SK-N-SH treated with all-trans-retinoic acid at 6 μM for 48 hours (cell line): ENCODE measurements around the gene PPARG.

Source experiments
- ATAC-seq: fragments of 200-7000 bp; cut with Tn5 transposase; 3 replicates; pipeline ENCODE4 v1.9.1; 2020; ENCODE audit warnings: mild to moderate bottlenecking, moderate library complexity
- ARNTL ChIP-seq: fragments of 450-650 bp; formaldehyde crosslinking; IDR thresholded peaks from 2 replicates; pipeline ENCODE4 v1.5.0; 2020; ENCODE audit warnings: low read depth, mild to moderate bottlenecking, moderate library complexity, borderline replicate concordance
- BACH2 ChIP-seq: fragments of 250-450 bp; sonication (Bioruptor Pico); IDR thresholded peaks from 2 replicates; pipeline ENCODE4 v1.9.0; 2021; ENCODE audit warnings: mild to moderate bottlenecking, borderline replicate concordance
- CSDC2 ChIP-seq: fragments of 250-450 bp; sonication (Bioruptor Pico); IDR thresholded peaks from 2 replicates; pipeline ENCODE4 v1.5.0; 2020; ENCODE audit warnings: mild to moderate bottlenecking, moderate library complexity
- ESRRG ChIP-seq: fragments of 250-450 bp; sonication (Bioruptor Pico); IDR thresholded peaks from 2 replicates; pipeline ENCODE4 v1.6.1; 2021; ENCODE audit warnings: mild to moderate bottlenecking
- GLIS3 ChIP-seq: fragments of 250-450 bp; sonication (Bioruptor Pico); IDR thresholded peaks from 2 replicates; pipeline ENCODE4 v1.5.0; 2020; ENCODE audit warnings: mild to moderate bottlenecking, moderate library complexity
- OSR1 ChIP-seq: fragments of 250-450 bp; sonication (Bioruptor Pico); IDR thresholded peaks from 2 replicates; pipeline ENCODE4 v1.8.0; 2022; ENCODE audit warnings: moderate library complexity, mild to moderate bottlenecking, inconsistent platforms
- PPARA ChIP-seq: fragments of 250-450 bp; sonication (Bioruptor Pico); IDR thresholded peaks from 2 replicates; pipeline ENCODE4 v1.5.0; 2020; ENCODE audit warnings: mild to moderate bottlenecking, borderline replicate concordance
- RARB ChIP-seq: fragments of 250-450 bp; sonication (Bioruptor Pico); IDR thresholded peaks from 2 replicates; pipeline ENCODE4 v1.8.0; 2021; ENCODE audit warnings: mild to moderate bottlenecking, moderate library complexity
- SNAI2 ChIP-seq: fragments of 250-450 bp; sonication (Bioruptor Pico); IDR thresholded peaks from 2 replicates; pipeline ENCODE4 v1.5.0; 2020; ENCODE audit warnings: mild to moderate bottlenecking, moderate library complexity
- TCF4 ChIP-seq: fragments of 250-450 bp; sonication (Bioruptor Pico); IDR thresholded peaks from 2 replicates; pipeline ENCODE4 v1.8.0; 2021; ENCODE audit warnings: mild to moderate bottlenecking, moderate library complexity, borderline replicate concordance
- TOX ChIP-seq: fragments of 250-450 bp; sonication (Bioruptor Pico); IDR thresholded peaks from 2 replicates; pipeline ENCODE4 v1.8.0; 2021; ENCODE audit warnings: mild to moderate bottlenecking, moderate library complexity, borderline replicate concordance
- ZC3H10 ChIP-seq: fragments of 250-450 bp; sonication (Bioruptor Pico); IDR thresholded peaks from 2 replicates; pipeline ENCODE4 v1.5.1; 2021; ENCODE audit warnings: mild to moderate bottlenecking, moderate library complexity
- ZFP3 ChIP-seq: fragments of 250-450 bp; sonication (Bioruptor Pico); IDR thresholded peaks from 2 replicates; pipeline ENCODE4 v1.5.0; 2020; ENCODE audit warnings: mild to moderate bottlenecking, moderate library complexity
- ZFP30 ChIP-seq: fragments of 450-650 bp; formaldehyde crosslinking; IDR thresholded peaks from 2 replicates; pipeline ENCODE4 v1.5.0; 2022; ENCODE audit warnings: mild to moderate bottlenecking, moderate library complexity
- ZNF565 ChIP-seq: fragments of 450-650 bp; formaldehyde crosslinking; conservative IDR thresholded peaks from 2 replicates; pipeline ENCODE4 v1.5.0; 2020; ENCODE audit warnings: low read depth, mild to moderate bottlenecking, moderate library complexity
- ZNF70 ChIP-seq: fragments of 450-650 bp; formaldehyde crosslinking; IDR thresholded peaks from 2 replicates; pipeline ENCODE4 v1.5.0; 2020; ENCODE audit warnings: mild to moderate bottlenecking, moderate library complexity
- ZNF8 ChIP-seq: fragments of 450-650 bp; formaldehyde crosslinking; IDR thresholded peaks from 2 replicates; pipeline ENCODE4 v1.5.0; 2020; ENCODE audit warnings: mild to moderate bottlenecking, moderate library complexity
- TF ChIP-seq, protein P1 (sequence below): fragments of 250-450 bp; sonication (Bioruptor Pico); IDR thresholded peaks from 2 replicates; pipeline ENCODE4 v1.5.1; 2020; ENCODE audit warnings: low read depth, mild to moderate bottlenecking, moderate library complexity
- TF ChIP-seq, protein P2 (sequence below): fragments of 250-450 bp; sonication (Bioruptor Pico); IDR thresholded peaks from 2 replicates; pipeline ENCODE4 v1.8.0; 2021; ENCODE audit warnings: low read depth, mild to moderate bottlenecking, moderate library complexity, borderline replicate concordance
- TF ChIP-seq, protein P3 (sequence below): fragments of 250-450 bp; sonication (Bioruptor Pico); IDR thresholded peaks from 2 replicates; pipeline ENCODE4 v1.5.0; 2020; ENCODE audit warnings: mild to moderate bottlenecking, moderate library complexity
- TF ChIP-seq, protein P4 (sequence below): fragments of 250-450 bp; sonication (Bioruptor Pico); IDR thresholded peaks from 2 replicates; pipeline ENCODE4 v1.8.0; 2020; ENCODE audit warnings: mild to moderate bottlenecking, moderate library complexity, borderline replicate concordance
- TF ChIP-seq, protein P5 (sequence below): fragments of 250-450 bp; sonication (Bioruptor Pico); IDR thresholded peaks from 2 replicates; pipeline ENCODE4 v1.5.1; 2021; ENCODE audit warnings: mild to moderate bottlenecking, moderate library complexity

The PPARG gene

DNA sequence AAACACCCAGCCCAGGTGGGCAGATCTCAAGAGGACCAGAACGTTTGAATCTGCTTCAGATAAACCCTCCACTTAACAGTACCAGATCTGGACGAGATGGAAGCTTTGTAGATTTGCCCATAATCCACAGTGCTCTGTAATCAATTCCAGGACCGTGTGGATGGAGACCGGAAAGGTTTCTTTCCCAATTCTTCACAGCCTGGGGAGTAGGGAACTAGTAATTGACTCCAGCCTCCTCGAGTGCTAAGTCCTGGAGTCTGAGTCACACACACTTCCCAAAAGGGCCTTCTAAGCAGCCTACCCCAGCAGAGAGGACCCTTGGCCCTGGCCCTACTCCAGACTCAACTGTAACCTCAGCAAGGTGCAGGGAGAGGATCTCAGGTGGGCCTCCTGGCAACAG, 139.3 kb downstream of the PPARG start (continued):
- TF ChIP-seq, protein P1, sequence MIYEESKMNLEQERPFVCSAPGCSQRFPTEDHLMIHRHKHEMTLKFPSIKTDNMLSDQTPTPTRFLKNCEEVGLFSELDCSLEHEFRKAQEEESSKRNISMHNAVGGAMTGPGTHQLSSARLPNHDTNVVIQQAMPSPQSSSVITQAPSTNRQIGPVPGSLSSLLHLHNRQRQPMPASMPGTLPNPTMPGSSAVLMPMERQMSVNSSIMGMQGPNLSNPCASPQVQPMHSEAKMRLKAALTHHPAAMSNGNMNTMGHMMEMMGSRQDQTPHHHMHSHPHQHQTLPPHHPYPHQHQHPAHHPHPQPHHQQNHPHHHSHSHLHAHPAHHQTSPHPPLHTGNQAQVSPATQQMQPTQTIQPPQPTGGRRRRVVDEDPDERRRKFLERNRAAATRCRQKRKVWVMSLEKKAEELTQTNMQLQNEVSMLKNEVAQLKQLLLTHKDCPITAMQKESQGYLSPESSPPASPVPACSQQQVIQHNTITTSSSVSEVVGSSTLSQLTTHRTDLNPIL (CRISPR knock-in tag): no peak

DNA sequence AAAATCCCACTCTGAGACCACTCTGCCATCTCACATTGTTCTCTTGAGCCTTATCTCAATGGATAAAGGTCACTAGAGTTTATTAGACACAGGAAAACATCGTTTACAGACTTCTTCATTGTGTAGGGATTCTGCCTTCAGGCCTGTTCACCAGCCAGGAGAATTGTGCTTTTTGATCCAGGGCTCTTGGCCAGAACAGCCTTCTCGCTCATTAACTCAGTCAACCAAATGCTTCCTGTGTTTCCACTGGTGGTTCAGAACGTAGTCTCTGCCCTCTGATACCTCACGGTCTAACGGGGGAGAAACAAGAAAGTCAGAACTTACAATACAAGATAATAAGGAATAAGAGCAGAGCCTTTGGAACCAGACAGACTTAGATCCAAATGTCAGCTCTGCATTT, 141.2 kb downstream of the PPARG start:
- no peak for ATAC-seq
- TF ChIP-seq ZNF565 (CRISPR knock-in tag): no peak
- no peak for TF ChIP-seq ZC3H10 (CRISPR knock-in tag)
- no peak for TF ChIP-seq OSR1 (CRISPR knock-in tag)
- no peak for TF ChIP-seq GLIS3 (CRISPR knock-in tag)
- TF ChIP-seq PPARA (CRISPR knock-in tag): no peak
- no peak for TF ChIP-seq TOX (CRISPR knock-in tag)
- TF ChIP-seq TCF4 (CRISPR knock-in tag): no peak
- TF ChIP-seq ZNF70 (CRISPR knock-in tag): no peak
- TF ChIP-seq BACH2: no peak
- TF ChIP-seq ZFP3: no peak
- TF ChIP-seq RARB (CRISPR knock-in tag): no peak
- TF ChIP-seq, protein P2, sequence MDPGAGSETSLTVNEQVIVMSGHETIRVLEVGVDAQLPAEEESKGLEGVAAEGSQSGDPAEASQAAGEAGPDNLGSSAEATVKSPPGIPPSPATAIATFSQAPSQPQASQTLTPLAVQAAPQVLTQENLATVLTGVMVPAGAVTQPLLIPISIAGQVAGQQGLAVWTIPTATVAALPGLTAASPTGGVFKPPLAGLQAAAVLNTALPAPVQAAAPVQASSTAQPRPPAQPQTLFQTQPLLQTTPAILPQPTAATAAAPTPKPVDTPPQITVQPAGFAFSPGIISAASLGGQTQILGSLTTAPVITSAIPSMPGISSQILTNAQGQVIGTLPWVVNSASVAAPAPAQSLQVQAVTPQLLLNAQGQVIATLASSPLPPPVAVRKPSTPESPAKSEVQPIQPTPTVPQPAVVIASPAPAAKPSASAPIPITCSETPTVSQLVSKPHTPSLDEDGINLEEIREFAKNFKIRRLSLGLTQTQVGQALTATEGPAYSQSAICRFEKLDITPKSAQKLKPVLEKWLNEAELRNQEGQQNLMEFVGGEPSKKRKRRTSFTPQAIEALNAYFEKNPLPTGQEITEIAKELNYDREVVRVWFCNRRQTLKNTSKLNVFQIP (CRISPR knock-in tag): no peak
- no peak for TF ChIP-seq ESRRG (CRISPR knock-in tag)
- no peak for TF ChIP-seq ZFP30
- TF ChIP-seq CSDC2: no peak
- TF ChIP-seq, protein P1 (CRISPR knock-in tag): no peak
- TF ChIP-seq, protein P3, sequence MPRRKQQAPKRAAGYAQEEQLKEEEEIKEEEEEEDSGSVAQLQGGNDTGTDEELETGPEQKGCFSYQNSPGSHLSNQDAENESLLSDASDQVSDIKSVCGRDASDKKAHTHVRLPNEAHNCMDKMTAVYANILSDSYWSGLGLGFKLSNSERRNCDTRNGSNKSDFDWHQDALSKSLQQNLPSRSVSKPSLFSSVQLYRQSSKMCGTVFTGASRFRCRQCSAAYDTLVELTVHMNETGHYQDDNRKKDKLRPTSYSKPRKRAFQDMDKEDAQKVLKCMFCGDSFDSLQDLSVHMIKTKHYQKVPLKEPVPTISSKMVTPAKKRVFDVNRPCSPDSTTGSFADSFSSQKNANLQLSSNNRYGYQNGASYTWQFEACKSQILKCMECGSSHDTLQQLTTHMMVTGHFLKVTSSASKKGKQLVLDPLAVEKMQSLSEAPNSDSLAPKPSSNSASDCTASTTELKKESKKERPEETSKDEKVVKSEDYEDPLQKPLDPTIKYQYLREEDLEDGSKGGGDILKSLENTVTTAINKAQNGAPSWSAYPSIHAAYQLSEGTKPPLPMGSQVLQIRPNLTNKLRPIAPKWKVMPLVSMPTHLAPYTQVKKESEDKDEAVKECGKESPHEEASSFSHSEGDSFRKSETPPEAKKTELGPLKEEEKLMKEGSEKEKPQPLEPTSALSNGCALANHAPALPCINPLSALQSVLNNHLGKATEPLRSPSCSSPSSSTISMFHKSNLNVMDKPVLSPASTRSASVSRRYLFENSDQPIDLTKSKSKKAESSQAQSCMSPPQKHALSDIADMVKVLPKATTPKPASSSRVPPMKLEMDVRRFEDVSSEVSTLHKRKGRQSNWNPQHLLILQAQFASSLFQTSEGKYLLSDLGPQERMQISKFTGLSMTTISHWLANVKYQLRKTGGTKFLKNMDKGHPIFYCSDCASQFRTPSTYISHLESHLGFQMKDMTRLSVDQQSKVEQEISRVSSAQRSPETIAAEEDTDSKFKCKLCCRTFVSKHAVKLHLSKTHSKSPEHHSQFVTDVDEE (CRISPR knock-in tag): no peak
- TF ChIP-seq ARNTL (CRISPR knock-in tag): no peak
- no peak for TF ChIP-seq ZNF8 (CRISPR knock-in tag)
- TF ChIP-seq, protein P4, sequence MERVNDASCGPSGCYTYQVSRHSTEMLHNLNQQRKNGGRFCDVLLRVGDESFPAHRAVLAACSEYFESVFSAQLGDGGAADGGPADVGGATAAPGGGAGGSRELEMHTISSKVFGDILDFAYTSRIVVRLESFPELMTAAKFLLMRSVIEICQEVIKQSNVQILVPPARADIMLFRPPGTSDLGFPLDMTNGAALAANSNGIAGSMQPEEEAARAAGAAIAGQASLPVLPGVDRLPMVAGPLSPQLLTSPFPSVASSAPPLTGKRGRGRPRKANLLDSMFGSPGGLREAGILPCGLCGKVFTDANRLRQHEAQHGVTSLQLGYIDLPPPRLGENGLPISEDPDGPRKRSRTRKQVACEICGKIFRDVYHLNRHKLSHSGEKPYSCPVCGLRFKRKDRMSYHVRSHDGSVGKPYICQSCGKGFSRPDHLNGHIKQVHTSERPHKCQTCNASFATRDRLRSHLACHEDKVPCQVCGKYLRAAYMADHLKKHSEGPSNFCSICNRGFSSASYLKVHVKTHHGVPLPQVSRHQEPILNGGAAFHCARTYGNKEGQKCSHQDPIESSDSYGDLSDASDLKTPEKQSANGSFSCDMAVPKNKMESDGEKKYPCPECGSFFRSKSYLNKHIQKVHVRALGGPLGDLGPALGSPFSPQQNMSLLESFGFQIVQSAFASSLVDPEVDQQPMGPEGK (CRISPR knock-in tag): no peak

DNA sequence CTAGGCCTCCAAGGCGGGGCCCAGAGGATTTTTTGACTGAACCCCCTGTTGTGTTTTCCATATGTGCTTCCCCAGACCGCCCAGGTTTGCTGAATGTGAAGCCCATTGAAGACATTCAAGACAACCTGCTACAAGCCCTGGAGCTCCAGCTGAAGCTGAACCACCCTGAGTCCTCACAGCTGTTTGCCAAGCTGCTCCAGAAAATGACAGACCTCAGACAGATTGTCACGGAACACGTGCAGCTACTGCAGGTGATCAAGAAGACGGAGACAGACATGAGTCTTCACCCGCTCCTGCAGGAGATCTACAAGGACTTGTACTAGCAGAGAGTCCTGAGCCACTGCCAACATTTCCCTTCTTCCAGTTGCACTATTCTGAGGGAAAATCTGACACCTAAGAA, 145.0 kb downstream of the PPARG start:
- ATAC-seq: no peak
- TF ChIP-seq ZNF565 (CRISPR knock-in tag): no peak
- TF ChIP-seq OSR1 (CRISPR knock-in tag): no peak
- TF ChIP-seq ZC3H10 (CRISPR knock-in tag): no peak
- TF ChIP-seq, protein P5, sequence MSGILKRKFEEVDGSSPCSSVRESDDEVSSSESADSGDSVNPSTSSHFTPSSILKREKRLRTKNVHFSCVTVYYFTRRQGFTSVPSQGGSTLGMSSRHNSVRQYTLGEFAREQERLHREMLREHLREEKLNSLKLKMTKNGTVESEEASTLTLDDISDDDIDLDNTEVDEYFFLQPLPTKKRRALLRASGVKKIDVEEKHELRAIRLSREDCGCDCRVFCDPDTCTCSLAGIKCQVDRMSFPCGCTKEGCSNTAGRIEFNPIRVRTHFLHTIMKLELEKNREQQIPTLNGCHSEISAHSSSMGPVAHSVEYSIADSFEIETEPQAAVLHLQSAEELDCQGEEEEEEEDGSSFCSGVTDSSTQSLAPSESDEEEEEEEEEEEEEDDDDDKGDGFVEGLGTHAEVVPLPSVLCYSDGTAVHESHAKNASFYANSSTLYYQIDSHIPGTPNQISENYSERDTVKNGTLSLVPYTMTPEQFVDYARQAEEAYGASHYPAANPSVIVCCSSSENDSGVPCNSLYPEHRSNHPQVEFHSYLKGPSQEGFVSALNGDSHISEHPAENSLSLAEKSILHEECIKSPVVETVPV (CRISPR knock-in tag): no peak
- no peak for TF ChIP-seq PPARA (CRISPR knock-in tag)
- TF ChIP-seq, protein P2 (CRISPR knock-in tag): no peak
- no peak for TF ChIP-seq TOX (CRISPR knock-in tag)
- no peak for TF ChIP-seq ZFP3
- TF ChIP-seq ZNF8 (CRISPR knock-in tag): no peak
- TF ChIP-seq GLIS3 (CRISPR knock-in tag): no peak
- no peak for TF ChIP-seq SNAI2
- no peak for TF ChIP-seq BACH2
- no peak for TF ChIP-seq CSDC2
- no peak for TF ChIP-seq ARNTL (CRISPR knock-in tag)
- TF ChIP-seq ESRRG (CRISPR knock-in tag): no peak
- TF ChIP-seq TCF4 (CRISPR knock-in tag): no peak
- TF ChIP-seq, protein P3 (CRISPR knock-in tag): no peak
